IMR-90 (cell line): ENCODE measurements around the gene PTPRG. TPM values are rescaled to one million over a fixed set of nuclear protein-coding genes. Genes with fewer than 3 reads are reported as not detected.

ENCODE experiments used
- ATAC-seq: fragments of 200-7000 bp; cut with Tn5 transposase; 2 replicates; pipeline ENCODE4 v1.9.1; 2020; ENCODE audit warnings: low read depth, mild to moderate bottlenecking, moderate library complexity
- BruUV-seq: library from RNA; stranded (reverse); fragments of 400-500 nt; replicated peaks from 2 replicates; lab custom pipeline; 2021; lab: Mats Ljungman, UMichigan
- CTCF ChIA-PET: fragments of 300-600 bp; formaldehyde crosslinking; extraction: SDS; loops from one replicate; lab custom pipeline; 2021; ENCODE audit warnings: antibody characterized with exemption; lab: Yijun Ruan, JAX
- POLR2A ChIA-PET: fragments of 300-600 bp; sonication (Branson Sonifier 250); formaldehyde crosslinking; loops from one replicate; lab custom pipeline; 2022; ENCODE audit warnings: antibody characterized with exemption; ENCODE audit not compliant: unreplicated experiment; lab: Charles Lee
- DNase-seq: peaks from one replicate; pipeline ENCODE4 v3.0.0; 2013
- H2AFZ ChIP-seq: replicated peaks from 2 replicates; pipeline ENCODE3; 2013; ENCODE audit warnings: low read length, mild to moderate bottlenecking; ENCODE audit not compliant: poor library complexity
- H2AK5ac ChIP-seq: 2 replicates; pipeline ENCODE4 v1.6.1; 2013; ENCODE audit warnings: low read depth, low read length, inconsistent platforms
- H2AK9ac ChIP-seq: replicated peaks from 2 replicates; pipeline ENCODE3; 2013; ENCODE audit warnings: mild to moderate bottlenecking, low read depth, low read length, moderate library complexity; ENCODE audit not compliant: poor library complexity
- H2BK120ac ChIP-seq: 2 replicates; pipeline ENCODE4 v1.6.1; 2013; ENCODE audit warnings: low read depth, low read length, inconsistent platforms
- H2BK15ac ChIP-seq: 3 replicates; pipeline ENCODE4 v1.6.1; 2013; ENCODE audit warnings: low read depth, low read length, inconsistent platforms
- H2BK20ac ChIP-seq: 2 replicates; pipeline ENCODE4 v1.6.1; 2013; ENCODE audit warnings: low read depth, mild to moderate bottlenecking, inconsistent platforms, low read length, moderate library complexity
- H2BK5ac ChIP-seq: 2 replicates; pipeline ENCODE4 v1.6.1; 2013; ENCODE audit warnings: mild to moderate bottlenecking, low read depth, low read length, inconsistent platforms; ENCODE audit not compliant: poor library complexity, severe bottlenecking
- H3K14ac ChIP-seq: replicated peaks from 2 replicates; pipeline ENCODE4 v1.6.1; 2013; ENCODE audit warnings: low read depth, low read length, inconsistent platforms
- H3K18ac ChIP-seq: 2 replicates; pipeline ENCODE4 v1.6.1; 2013; ENCODE audit warnings: low read depth, low read length, control low read depth
- H3K23ac ChIP-seq: 2 replicates; pipeline ENCODE4 v1.6.1; 2013; ENCODE audit warnings: low read depth, low read length, inconsistent platforms
- H3K27ac ChIP-seq: 2 replicates; pipeline ENCODE4 v1.5.1; 2013; ENCODE audit warnings: mild to moderate bottlenecking, control low read depth, low read length; ENCODE audit not compliant: insufficient read depth
- H3K27me3 ChIP-seq: 2 replicates; pipeline ENCODE4 v1.6.1; 2013; ENCODE audit warnings: low read length; ENCODE audit not compliant: control insufficient read depth, insufficient read depth
- H3K36me3 ChIP-seq: 2 replicates; pipeline ENCODE4 v1.6.1; 2013; ENCODE audit warnings: low read length, mixed read lengths; ENCODE audit not compliant: control insufficient read depth, insufficient read depth
- H3K4ac ChIP-seq: 2 replicates; pipeline ENCODE4 v1.6.1; 2013; ENCODE audit warnings: low read depth, low read length, inconsistent platforms
- H3K4me1 ChIP-seq: 2 replicates; pipeline ENCODE4 v1.6.1; 2013; ENCODE audit warnings: low read length, mixed read lengths; ENCODE audit not compliant: control insufficient read depth, insufficient read depth
- H3K4me2 ChIP-seq: 2 replicates; pipeline ENCODE4 v1.6.1; 2013; ENCODE audit warnings: low read depth, mild to moderate bottlenecking, control low read depth, low read length, moderate library complexity
- H3K4me3 ChIP-seq: 2 replicates; pipeline ENCODE4 v1.5.1; 2013; ENCODE audit warnings: low read depth, mild to moderate bottlenecking, control low read depth, low read length, moderate library complexity; ENCODE audit not compliant: insufficient read depth
- H3K56ac ChIP-seq: 2 replicates; pipeline ENCODE4 v1.6.1; 2013; ENCODE audit warnings: low read length, inconsistent platforms; ENCODE audit not compliant: insufficient read depth; ENCODE audit errors: extremely low read depth
- H3K79me1 ChIP-seq, 2 experiments: 2 replicates each; pipeline ENCODE4 v1.6.1; 2013; ENCODE audit warnings: low read length in 2 of 2, inconsistent platforms in 1 of 2, low read depth in 1 of 2
- H3K9ac ChIP-seq: 2 replicates; pipeline ENCODE4 v1.6.1; 2013; ENCODE audit warnings: low read depth, low read length, control low read depth
- H3K9me1 ChIP-seq: 2 replicates; pipeline ENCODE4 v1.6.1; 2013; ENCODE audit warnings: low read length, inconsistent platforms; ENCODE audit not compliant: insufficient read depth
- H3K9me3 ChIP-seq: 2 replicates; pipeline ENCODE4 v1.6.1; 2013; ENCODE audit warnings: low read length; ENCODE audit not compliant: control insufficient read depth, insufficient read depth
- H4K20me1 ChIP-seq: 2 replicates; pipeline ENCODE4 v1.6.1; 2013; ENCODE audit warnings: low read length, inconsistent platforms; ENCODE audit not compliant: insufficient read depth
- H4K5ac ChIP-seq: 2 replicates; pipeline ENCODE4 v1.6.1; 2013; ENCODE audit warnings: mild to moderate bottlenecking, low read depth, low read length, control low read depth
- H4K8ac ChIP-seq, 2 experiments: 2 replicates each; pipeline ENCODE4 v1.6.1; 2013; ENCODE audit warnings: low read depth in 2 of 2, low read length in 2 of 2, control low read depth in 1 of 2, inconsistent platforms in 1 of 2
- H4K91ac ChIP-seq: 2 replicates; pipeline ENCODE4 v1.6.1; 2013; ENCODE audit warnings: low read depth, low read length, inconsistent platforms; ENCODE audit not compliant: insufficient read depth
- BHLHE40 ChIP-seq: fragments of 150-350 bp; IDR thresholded peaks from 2 replicates; pipeline ENCODE4 v1.6.1; 2016; ENCODE audit warnings: mild to moderate bottlenecking, low read depth, low read length
- CHD1 ChIP-seq: IDR thresholded peaks from 2 replicates; pipeline ENCODE4 v1.6.1; 2012; ENCODE audit warnings: low read depth, low read length, improper control_type of control experiment
- FOS ChIP-seq: fragments of 150-350 bp; IDR thresholded peaks from 2 replicates; pipeline ENCODE4 v1.6.1; 2016; ENCODE audit warnings: low read depth, low read length
- MAZ ChIP-seq: IDR thresholded peaks from 2 replicates; pipeline ENCODE4 v1.6.1; 2012; ENCODE audit warnings: low read depth, mild to moderate bottlenecking, low read length, improper control_type of control experiment, moderate library complexity, borderline replicate concordance
- RCOR1 ChIP-seq: IDR thresholded peaks from 2 replicates; pipeline ENCODE4 v1.6.1; 2012; ENCODE audit warnings: mild to moderate bottlenecking, low read length, improper control_type of control experiment; ENCODE audit not compliant: insufficient replicate concordance
- RFX5 ChIP-seq: IDR thresholded peaks from 2 replicates; pipeline ENCODE4 v1.8.0; 2012; ENCODE audit warnings: low read depth, mild to moderate bottlenecking, low read length, moderate library complexity
- WGBS, 2 experiments: methylation state at CpG; one replicate each; pipeline versions ENCODE4 v1.1.5 to v1.1.7; 2013; ENCODE audit warnings: missing lambda C conversion rate in 2 of 2; ENCODE audit not compliant: insufficient read length in 1 of 2; ENCODE audit errors: extremely low coverage in 2 of 2; 5-methylcytosine and 5-hydroxymethylcytosine counted together
- dilution Hi-C: fragments of 300-500 bp; cut with HindIII; formaldehyde crosslinking; loops from one replicate; pipeline ENCODE4 v1.14.3; 2018; ENCODE audit warnings: low sequenced_read_pairs; ENCODE audit not compliant: unreplicated experiment
- in situ Hi-C: fragments of 300-500 bp; cut with MboI; formaldehyde crosslinking; loops from 3 replicates; pipeline ENCODE4 v1.14.3; 2019; ENCODE audit warnings: low sequenced_read_pairs, inconsistent platforms, mixed read lengths
- intact Hi-C: fragments of 100-400 bp; cut with micrococcal nuclease; formaldehyde crosslinking; loops from 2 replicates; pipeline ENCODE4 v1.10.0; 2022
- polyA plus RNA-seq, 3 experiments: library from polyadenylated mRNA; depleted of rRNA; stranded (reverse); fragments of >200 nt; gene quantifications; 2 replicates each; pipeline ENCODE4 v1.2.3, GENCODE V29; 2012; ENCODE audit warnings: low replicate concordance in 1 of 3
- total RNA-seq: library from RNA; depleted of rRNA; stranded (reverse); fragments of >200 nt; gene quantifications from 2 replicates; pipeline ENCODE4 v1.2.3, GENCODE V29; 2012
- TF ChIP-seq, protein P1 (sequence below): conservative IDR thresholded peaks from 2 replicates; pipeline ENCODE4 v1.5.1; 2012; ENCODE audit warnings: mild to moderate bottlenecking, low read depth, low read length, improper control_type of control experiment

The PTPRG gene
- total and polyA plus RNA-seq, 2 of the 4 experiments (the other 2 are of a cell fraction) = 7.7 to 31.0 TPM

- H3K9me1 ChIP-seq = 0 out of 2 replicates have a peak, but pooled peaks cover 3% of the 10 kb centered on the region
- H3K9me3 ChIP-seq = no peaks in the 10 kb centered on the region
- H2AK9ac ChIP-seq = no peak overlapping the region
- H4K8ac ChIP-seq = no peak overlapping the region
- no peaks in the 10 kb centered on the region for H4K20me1 ChIP-seq
- H2BK120ac ChIP-seq = no peak overlapping the region
- intact Hi-C loops (loop anchor here (2.0 kb wide), 1 partner anchor 566 kb away; no protein-coding TSS in a partner anchor), in situ Hi-C loops (no loop called here), dilution Hi-C loops (no loop called here)
- DNase-seq = no peak
- no peaks in the 10 kb centered on the region for H3K4me1 ChIP-seq
- H2AK5ac ChIP-seq = no peak overlapping the region
- H3K79me1 ChIP-seq = no peaks in the 10 kb centered on the region
- no peak overlapping the region for H3K18ac ChIP-seq
- no peak overlapping the region for H3K27ac ChIP-seq
- H3K56ac ChIP-seq = no peak overlapping the region
- no peak overlapping the region for H2BK5ac ChIP-seq
- no TSS peak for BruUV-seq
- ATAC-seq = no peak
- no peak overlapping the region for H2BK15ac ChIP-seq
- ChIA-PET POLR2A (no interaction called here), CTCF (interaction anchor here (0.7 to 1.1 kb wide), 3 partner anchors 14 to 567 kb away, joined by 3 to 4 read pairs (median 3); no protein-coding TSS in a partner anchor)
- H3K36me3 ChIP-seq = no peaks in the 10 kb centered on the region; the same call in 1 of the 2 replicates
- H3K23ac ChIP-seq = no peak overlapping the region
- H3K4me3 ChIP-seq = no peak overlapping the region
- H3K27me3 ChIP-seq = no peaks in the 10 kb centered on the region
- no peak overlapping the region for H4K91ac ChIP-seq
- no peak overlapping the region for H3K4ac ChIP-seq
- H2AFZ ChIP-seq = no peak overlapping the region
- WGBS, 2 experiments = no CpG with 5 or more reads among the region's 2 CpGs
- no peak overlapping the region for H3K4me2 ChIP-seq
- H3K9ac ChIP-seq = no peak overlapping the region
- no peak overlapping the region for H3K14ac ChIP-seq
- TF ChIP-seq FOS (no peak), BHLHE40 (no peak), CHD1 (no peak), RCOR1 (no peak), MAZ (no peak), RFX5 (no peak)
- TF ChIP-seq, protein P1, sequence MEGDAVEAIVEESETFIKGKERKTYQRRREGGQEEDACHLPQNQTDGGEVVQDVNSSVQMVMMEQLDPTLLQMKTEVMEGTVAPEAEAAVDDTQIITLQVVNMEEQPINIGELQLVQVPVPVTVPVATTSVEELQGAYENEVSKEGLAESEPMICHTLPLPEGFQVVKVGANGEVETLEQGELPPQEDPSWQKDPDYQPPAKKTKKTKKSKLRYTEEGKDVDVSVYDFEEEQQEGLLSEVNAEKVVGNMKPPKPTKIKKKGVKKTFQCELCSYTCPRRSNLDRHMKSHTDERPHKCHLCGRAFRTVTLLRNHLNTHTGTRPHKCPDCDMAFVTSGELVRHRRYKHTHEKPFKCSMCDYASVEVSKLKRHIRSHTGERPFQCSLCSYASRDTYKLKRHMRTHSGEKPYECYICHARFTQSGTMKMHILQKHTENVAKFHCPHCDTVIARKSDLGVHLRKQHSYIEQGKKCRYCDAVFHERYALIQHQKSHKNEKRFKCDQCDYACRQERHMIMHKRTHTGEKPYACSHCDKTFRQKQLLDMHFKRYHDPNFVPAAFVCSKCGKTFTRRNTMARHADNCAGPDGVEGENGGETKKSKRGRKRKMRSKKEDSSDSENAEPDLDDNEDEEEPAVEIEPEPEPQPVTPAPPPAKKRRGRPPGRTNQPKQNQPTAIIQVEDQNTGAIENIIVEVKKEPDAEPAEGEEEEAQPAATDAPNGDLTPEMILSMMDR = no peak
- H4K5ac ChIP-seq = no peak overlapping the region
- no peak overlapping the region for H2BK20ac ChIP-seq
Measured at GRCh38 chr3:62131050-62131449, 569.7 kb downstream of the PTPRG start.
